Skin epidermis (tissue), 12 donors: Measurements from ENCODE around the gene FOXC2.
"Not testable (repeated sequence)": the region's sequence is repeated elsewhere in the genome, so short reads cannot be mapped to it uniquely, and the experiment has no call there.

Source experiments
- H3K27ac ChIP-seq, 21 experiments: fragments of 200-600 bp; sonication (generic) in 11 of 21; one replicate each; pipeline ENCODE4 v1.5.0; 2020; ENCODE audit warnings: mild to moderate bottlenecking in 3 of 21, inconsistent platforms in 2 of 21, moderate library complexity in 2 of 21
- H3K4me3 ChIP-seq, 7 experiments: fragments of 200-600 bp; sonication (generic) in 2 of 7; one replicate each; pipeline ENCODE4 v1.5.0; 2020; ENCODE audit warnings: inconsistent platforms in 2 of 7, mild to moderate bottlenecking in 2 of 7, moderate library complexity in 1 of 7

FOXC2 gene

GRCh38 chr16:86580063-86580790 is 13.6 kb downstream of the FOXC2 start:
- H3K27ac ChIP-seq = peak overlapping the region in 1 of 21 experiments; percentile 69
- H3K4me3 ChIP-seq = peak overlapping the region in 1 of 7 experiments; percentile 30

- no peak overlapping the region for H3K27ac ChIP-seq
These were observed 14.2 kb downstream of the FOXC2 start for GRCh38 chr16:86580791-86581170.

GRCh38 chr16:86581458-86581857 is 14.8 kb downstream of the FOXC2 start:
- Histone ChIP-seq H3K4me3 (no peak overlapping the region), H3K27ac (no peak overlapping the region)

More at GRCh38 chr16:86580791-86581170, 14.2 kb downstream of the FOXC2 start:
- H3K4me3 ChIP-seq = no peak overlapping the region

GRCh38 chr16:86584071-86584685 is 17.5 kb downstream of the FOXC2 start:
- Histone ChIP-seq H3K4me3 (no peak overlapping the region), H3K27ac (no peak overlapping the region)

- Histone ChIP-seq H3K4me3 (no peak overlapping the region), H3K27ac (peak overlapping the region in 5 of 21 experiments; percentile 4 to 59 (median 26))
These were observed 18.4 kb downstream of the FOXC2 start for GRCh38 chr16:86584726-86585721.

- Histone ChIP-seq H3K4me3 (no peak overlapping the region), H3K27ac (peak overlapping the region in 6 of 21 experiments; percentile 4 to 59 (median 37))
These were observed 19.4 kb downstream of the FOXC2 start for GRCh38 chr16:86585821-86586611.

GRCh38 chr16:86587487-86587886 is 20.9 kb downstream of the FOXC2 start:
- Histone ChIP-seq H3K4me3 (no peak overlapping the region), H3K27ac (no peak overlapping the region)

GRCh38 chr16:86587955-86588354 is 21.3 kb downstream of the FOXC2 start:
- H3K27ac ChIP-seq, H3K4me3 ChIP-seq: not testable (repeated sequence)

- no peak overlapping the region for H3K27ac ChIP-seq
- no peak overlapping the region for H3K4me3 ChIP-seq
These were observed 24.0 kb downstream of the FOXC2 start for GRCh38 chr16:86590501-86591144.

- Histone ChIP-seq H3K4me3 (no peak overlapping the region), H3K27ac (no peak overlapping the region)
These were observed 24.6 kb downstream of the FOXC2 start for GRCh38 chr16:86591270-86591669.

GRCh38 chr16:86593913-86594620 is 27.4 kb downstream of the FOXC2 start:
- H3K27ac ChIP-seq = no peak overlapping the region
- no peak overlapping the region for H3K4me3 ChIP-seq

GRCh38 chr16:86594721-86595120 is 28.1 kb downstream of the FOXC2 start:
- H3K27ac ChIP-seq = no peak overlapping the region

GRCh38 chr16:86595983-86596605 is 29.5 kb downstream of the FOXC2 start:
- no peak overlapping the region for H3K4me3 ChIP-seq
- H3K27ac ChIP-seq = no peak overlapping the region

More at GRCh38 chr16:86594721-86595120, 28.1 kb downstream of the FOXC2 start:
- H3K4me3 ChIP-seq = no peak overlapping the region

GRCh38 chr16:86597126-86597879 is 30.7 kb downstream of the FOXC2 start:
- no peak overlapping the region for H3K27ac ChIP-seq

GRCh38 chr16:86597880-86598606 is 31.4 kb downstream of the FOXC2 start:
- Histone ChIP-seq H3K27ac (no peak overlapping the region), H3K4me3 (no peak overlapping the region)

More at GRCh38 chr16:86597126-86597879, 30.7 kb downstream of the FOXC2 start:
- H3K4me3 ChIP-seq = no peak overlapping the region
